MCF 10A (cell line): ENCODE measurements around the gene RPS6KC1. TPM values are rescaled to one million over a fixed set of nuclear protein-coding genes. Genes with fewer than 3 reads are reported as not detected.

Source experiments
- BruUV-seq: library from RNA; stranded (reverse); fragments of 400-500 nt; replicated peaks from 2 replicates; lab custom pipeline; 2021; lab: Mats Ljungman, UMichigan
- CTCF ChIA-PET: fragments of 300-600 bp; sonication (Branson Sonifier 250); formaldehyde crosslinking; extraction: SDS; loops from one replicate; lab custom pipeline; 2021; ENCODE audit warnings: antibody characterized with exemption, inconsistent platforms; lab: Yijun Ruan, JAX
- POLR2A ChIA-PET: fragments of 300-600, 350-650 bp; sonication (Branson Sonifier 250); formaldehyde crosslinking; extraction: SDS; loops from one replicate; lab custom pipeline; 2020; ENCODE audit warnings: antibody characterized with exemption, inconsistent platforms; lab: Yijun Ruan, JAX
- DNase-seq: peaks from one replicate; pipeline ENCODE4 v3.0.0-alpha.2; 2018; ENCODE audit not compliant: unreplicated experiment
- H3K27ac Mint-ChIP-seq: one replicate; pipeline ENCODE4 v1.8.0; 2022; ENCODE audit warnings: mild to moderate bottlenecking, low read depth, mixed read lengths; ENCODE audit not compliant: unreplicated experiment
- H3K27me3 Mint-ChIP-seq: one replicate; pipeline ENCODE4 v1.8.0; 2022; ENCODE audit warnings: mixed read lengths; ENCODE audit not compliant: insufficient read depth, unreplicated experiment
- H3K36me3 Mint-ChIP-seq: one replicate; pipeline ENCODE4 v1.8.0; 2022; ENCODE audit warnings: mild to moderate bottlenecking, moderate library complexity, mixed read lengths; ENCODE audit not compliant: insufficient read depth, unreplicated experiment
- H3K4me1 Mint-ChIP-seq: one replicate; pipeline ENCODE4 v1.8.0; 2022; ENCODE audit warnings: mixed read lengths; ENCODE audit not compliant: insufficient read depth, unreplicated experiment
- H3K4me3 Mint-ChIP-seq: one replicate; pipeline ENCODE4 v1.8.0; 2022; ENCODE audit warnings: mild to moderate bottlenecking, moderate library complexity, mixed read lengths; ENCODE audit not compliant: unreplicated experiment
- H3K9me3 Mint-ChIP-seq: one replicate; pipeline ENCODE4 v1.8.0; 2022; ENCODE audit warnings: mixed read lengths; ENCODE audit not compliant: unreplicated experiment
- CTCF ChIP-seq: fragments of 200-600 bp; IDR thresholded peaks from one replicate; pipeline ENCODE4 v1.8.0; 2022; ENCODE audit warnings: antibody characterized with exemption, mild to moderate bottlenecking; ENCODE audit not compliant: unreplicated experiment
- intact Hi-C: fragments of 100-400 bp; cut with micrococcal nuclease; formaldehyde crosslinking; loops from 2 replicates; pipeline ENCODE4 v1.14.1; 2022
- total RNA-seq: library from RNA; stranded (reverse); gene quantifications from 2 replicates; pipeline ENCODE4 v1.2.3, GENCODE V29; 2022

RPS6KC1 gene
- total RNA-seq, 1 experiment from 2014 or later = 24.5 TPM

- ChIA-PET POLR2A (interaction anchor here (0.9 to 1.6 kb wide), 2 partner anchors 10 to 25 kb away, joined by 3 to 5 read pairs; partner anchors contain the start of gene RPS6KC1), CTCF (interaction anchor here (0.6 to 0.8 kb wide), 2 partner anchors 145 to 169 kb away, joined by 3 read pairs; no protein-coding TSS in a partner anchor)
- Mint-ChIP-seq H3K36me3 (peaks cover 11% of the 10 kb centered on the region), H3K27me3 (no peaks in the 10 kb centered on the region), H3K4me1 (peaks cover 5% of the 10 kb centered on the region), H3K27ac (no peak overlapping the region), H3K4me3 (no peak overlapping the region), H3K9me3 (no peaks in the 10 kb centered on the region)
- intact Hi-C loops = loop anchor here (10.0 kb wide), 1 partner anchor 261 kb away; no protein-coding TSS in a partner anchor
- BruUV-seq = no TSS peak
- no peak for TF ChIP-seq CTCF
- no peak for DNase-seq
Measured at GRCh38 chr1:213075725-213076124, 24.7 kb downstream of the RPS6KC1 start.

DNA sequence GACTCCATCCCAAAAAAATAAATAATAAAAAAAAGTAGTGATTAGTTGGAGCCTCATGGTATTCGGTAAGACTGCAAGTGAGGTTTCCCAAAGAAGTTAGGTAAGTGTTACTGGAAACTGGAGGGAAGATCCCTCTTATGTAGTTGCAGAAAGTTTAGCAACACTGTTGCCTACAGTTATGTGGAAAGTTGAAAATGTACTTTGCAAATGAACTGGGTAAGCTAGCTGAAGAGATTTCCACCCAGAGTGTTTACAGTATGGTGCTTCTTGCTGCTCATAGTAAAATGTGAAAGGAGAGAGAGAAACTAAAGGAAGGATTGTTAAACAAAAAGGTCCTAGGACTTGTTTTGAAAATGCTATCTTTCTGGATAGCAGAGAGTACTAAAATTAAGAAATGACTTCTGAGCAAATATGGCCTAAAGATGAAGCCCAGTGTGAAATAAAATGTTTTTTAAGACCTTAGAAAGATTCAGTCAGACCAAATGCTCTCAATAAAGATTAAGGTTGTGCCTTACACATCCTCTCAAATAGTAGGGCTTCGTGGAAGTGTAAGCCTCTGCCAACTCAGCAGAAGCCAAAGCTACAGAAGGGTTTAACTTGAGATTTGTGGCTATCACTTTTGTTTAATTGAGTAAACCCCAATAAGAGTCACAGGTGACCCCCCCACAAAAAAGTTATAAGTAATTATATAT is 31.5 kb downstream of the RPS6KC1 start:
- no peaks in the 10 kb centered on the region for H3K27me3 Mint-ChIP-seq
- H3K27ac Mint-ChIP-seq = peak overlapping the region; percentile 60
- intact Hi-C loops = no loop called here
- DNase-seq = no peak
- H3K4me3 Mint-ChIP-seq = no peak overlapping the region
- no peaks in the 10 kb centered on the region for H3K9me3 Mint-ChIP-seq
- H3K4me1 Mint-ChIP-seq = peaks cover 12% of the 10 kb centered on the region
- ChIA-PET POLR2A (interaction anchor here (0.5 to 1.5 kb wide), 5 partner anchors 11 to 32 kb away, joined by 3 to 6 read pairs (median 4); partner anchors contain the start of gene RPS6KC1), CTCF (interaction anchor here (0.7 to 2.0 kb wide), 5 partner anchors 12 to 1394 kb away, joined by 3 to 8 read pairs (median 5); no protein-coding TSS in a partner anchor)
- BruUV-seq = no TSS peak
- H3K36me3 Mint-ChIP-seq = peaks cover 22% of the 10 kb centered on the region
- no peak for TF ChIP-seq CTCF

- H3K27me3 Mint-ChIP-seq = no peaks in the 10 kb centered on the region
- CTCF ChIA-PET = interaction anchor here (0.7 to 2.0 kb wide), 5 partner anchors 13 to 1394 kb away, joined by 3 to 8 read pairs (median 5); no protein-coding TSS in a partner anchor
- peak overlapping the region; percentile 60 for H3K27ac Mint-ChIP-seq
- TF ChIP-seq CTCF = no peak
- no peaks in the 10 kb centered on the region for H3K9me3 Mint-ChIP-seq
- POLR2A ChIA-PET = interaction anchor here (0.6 to 1.5 kb wide), 5 partner anchors 10 to 1007 kb away, joined by 3 to 6 read pairs (median 4); partner anchors contain the start of gene RPS6KC1
- intact Hi-C loops = no loop called here
- DNase-seq = peak; percentile 57
- no peak overlapping the region for H3K4me3 Mint-ChIP-seq
- peaks cover 12% of the 10 kb centered on the region for H3K4me1 Mint-ChIP-seq
- H3K36me3 Mint-ChIP-seq = peaks cover 26% of the 10 kb centered on the region
- no TSS peak for BruUV-seq
Measured at GRCh38 chr1:213083112-213083445, 32.0 kb downstream of the RPS6KC1 start.

DNA sequence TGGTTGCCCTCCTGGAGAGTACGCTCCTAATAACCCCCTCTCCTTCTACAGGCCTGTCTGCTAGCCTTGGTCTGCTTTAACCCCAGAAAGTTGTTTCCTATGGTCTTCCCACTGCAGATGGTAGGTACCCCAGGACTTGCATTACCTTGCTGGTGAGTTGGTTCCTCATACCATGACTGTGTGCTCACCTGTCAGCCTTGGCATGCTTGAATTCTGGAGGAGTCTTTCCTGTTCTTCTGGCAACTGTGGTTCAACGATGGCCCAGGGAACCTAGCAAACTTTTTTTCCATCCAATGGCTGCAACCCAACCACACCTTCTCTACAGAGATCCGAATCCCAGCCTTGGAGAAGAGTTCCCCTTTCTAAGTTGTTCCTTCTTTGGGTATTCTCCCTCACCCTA is 36.9 kb downstream of the RPS6KC1 start:
- no TSS peak for BruUV-seq
- DNase-seq = no peak
- peaks cover 36% of the 10 kb centered on the region for H3K36me3 Mint-ChIP-seq
- H3K4me3 Mint-ChIP-seq = no peak overlapping the region
- H3K9me3 Mint-ChIP-seq = no peaks in the 10 kb centered on the region
- intact Hi-C loops = no loop called here
- H3K4me1 Mint-ChIP-seq = peaks cover 6% of the 10 kb centered on the region
- H3K27me3 Mint-ChIP-seq = no peaks in the 10 kb centered on the region
- no peak for TF ChIP-seq CTCF
- CTCF ChIA-PET = interaction anchor here (0.5 to 1.2 kb wide), 2 partner anchors 18 to 68 kb away, joined by 3 to 5 read pairs; no protein-coding TSS in a partner anchor
- no peak overlapping the region for H3K27ac Mint-ChIP-seq
- POLR2A ChIA-PET = no interaction called here
